WI38 (cell line): Measurements from ENCODE around the gene MRPS27.

Experiments used
- H3K4me3 ChIP-seq: 2 replicates; pipeline ENCODE4 v1.5.1; 2011; ENCODE audit warnings: low read depth, mild to moderate bottlenecking, control low read depth, low read length
- CTCF ChIP-seq: IDR thresholded peaks from 2 replicates; pipeline ENCODE4 v1.5.1; 2012; ENCODE audit warnings: low read depth, mild to moderate bottlenecking, control low read depth, low read length

Gene MRPS27

DNA sequence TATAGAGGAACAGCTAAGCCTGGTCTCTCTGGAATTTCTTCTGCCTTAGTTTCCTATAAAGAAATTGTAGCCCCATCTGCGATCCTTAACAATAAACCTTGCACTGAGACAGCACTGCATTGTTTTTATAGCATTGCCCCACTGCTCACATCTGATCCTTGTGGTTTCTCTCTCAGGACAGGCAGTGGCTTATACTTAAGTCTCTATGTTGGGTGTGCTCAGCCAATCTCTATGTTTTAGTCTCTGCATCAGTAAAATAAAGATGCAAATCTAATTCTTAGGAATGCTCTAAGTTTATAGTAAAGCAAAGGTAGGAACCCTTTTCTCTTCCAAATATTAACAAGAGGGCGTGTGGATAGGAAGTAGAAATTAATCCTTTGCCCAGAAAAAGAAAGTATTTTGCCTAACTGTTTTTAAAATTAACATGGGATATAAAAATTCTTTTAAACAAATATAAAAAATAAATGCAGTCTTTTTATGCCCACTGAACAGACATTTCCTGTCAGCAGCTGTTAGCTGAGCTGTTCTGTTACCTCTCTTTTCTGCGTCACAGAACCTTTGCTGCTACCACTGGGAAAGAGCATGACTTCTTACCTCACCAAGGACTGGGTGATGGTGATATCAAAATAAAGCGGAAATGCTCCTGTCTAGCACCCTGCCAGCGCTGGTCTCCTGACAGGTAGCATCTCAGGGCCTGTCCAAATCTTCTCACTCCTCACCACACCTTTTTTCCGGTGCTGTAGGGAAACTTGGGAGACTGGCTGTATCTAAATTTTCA lies 29.5 kb downstream of the MRPS27 start:
- H3K4me3 ChIP-seq = no peak overlapping the region

GRCh38 chr5:72288924-72289323 lies 31.1 kb downstream of the MRPS27 start:
- no peak overlapping the region for H3K4me3 ChIP-seq
- TF ChIP-seq CTCF = no peak

More for the DNA sequence above, 29.5 kb downstream of the MRPS27 start:
- TF ChIP-seq CTCF = no peak

GRCh38 chr5:72286798-72287197 lies 33.2 kb downstream of the MRPS27 start:
- TF ChIP-seq CTCF = no peak
- H3K4me3 ChIP-seq = no peak overlapping the region

- H3K4me3 ChIP-seq = no peak overlapping the region
- TF ChIP-seq CTCF = no peak
Observed at GRCh38 chr5:72285424-72285821, 34.6 kb downstream of the MRPS27 start.

GRCh38 chr5:72284559-72285423 lies 35.2 kb downstream of the MRPS27 start:
- no peak overlapping the region for H3K4me3 ChIP-seq
- TF ChIP-seq CTCF = no peak

DNA sequence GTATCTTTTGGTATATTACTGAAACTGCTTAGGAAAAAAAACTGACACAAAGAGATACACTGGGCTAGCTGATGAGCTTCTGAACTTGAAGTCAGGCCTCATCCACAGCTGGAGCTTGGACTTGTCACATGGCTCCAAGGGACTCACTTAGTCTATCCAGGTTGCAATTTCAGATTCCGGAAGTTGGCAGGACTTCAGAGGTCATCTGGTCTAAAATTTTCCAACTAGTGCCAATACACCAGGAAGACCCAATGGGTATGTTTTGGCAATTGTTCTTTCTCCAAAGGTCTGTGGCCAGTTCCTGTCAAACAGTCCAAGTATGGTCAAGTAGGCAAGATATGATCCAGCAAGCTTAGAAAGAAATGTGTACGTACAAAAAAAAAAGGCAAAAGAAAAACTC lies 36.7 kb downstream of the MRPS27 start:
- no peak overlapping the region for H3K4me3 ChIP-seq
- TF ChIP-seq CTCF = no peak

DNA sequence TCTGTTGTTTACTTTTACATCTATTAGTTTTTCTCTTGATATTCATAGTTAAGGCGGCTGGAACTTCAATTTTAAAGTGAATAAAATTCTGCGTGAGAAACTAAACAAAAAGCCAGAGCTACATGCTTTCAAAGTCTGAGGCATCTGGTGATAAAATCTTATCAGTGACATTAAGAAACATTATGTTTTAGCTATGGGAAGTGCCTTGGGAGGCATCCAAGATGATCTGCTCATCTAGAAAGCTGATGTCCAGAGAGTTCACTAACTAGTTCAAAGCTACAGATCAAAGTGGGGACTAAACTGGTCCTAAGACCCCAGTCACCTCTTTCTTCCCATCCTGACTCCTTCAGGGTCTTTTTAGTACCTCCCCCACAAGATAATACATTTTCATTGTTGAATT lies 37.2 kb downstream of the MRPS27 start:
- H3K4me3 ChIP-seq = no peak overlapping the region
- no peak for TF ChIP-seq CTCF
